Panc1 (cell line): ENCODE measurements around the gene LAMB2. TPM values are rescaled to one million over a fixed set of nuclear protein-coding genes. Genes with fewer than 3 reads are reported as not detected.

Source experiments
- ATAC-seq: fragments of 200-7000 bp; cut with Tn5 transposase; 2 replicates; pipeline ENCODE4 v1.9.1; 2020; ENCODE audit warnings: mild to moderate bottlenecking, moderate library complexity
- BruUV-seq: library from RNA; stranded (reverse); fragments of 400-500 nt; replicated peaks from 2 replicates; lab custom pipeline; 2021; lab: Mats Ljungman, UMichigan
- CTCF ChIA-PET: fragments of 300-600 bp; sonication (Branson Sonifier 250); formaldehyde crosslinking; loops from one replicate; lab custom pipeline; 2022; ENCODE audit warnings: antibody characterized with exemption; lab: Charles Lee
- POLR2A ChIA-PET: fragments of 300-600 bp; sonication (Branson Sonifier 250); formaldehyde crosslinking; loops from one replicate; lab custom pipeline; 2022; ENCODE audit warnings: antibody characterized with exemption; lab: Charles Lee
- DNase-seq: peaks from one replicate; pipeline ENCODE4 v3.0.0-alpha.2; 2010; ENCODE audit warnings: low read depth, low spot score
- H3K27ac ChIP-seq: 2 replicates; pipeline ENCODE4 v1.5.1; 2011; ENCODE audit warnings: mild to moderate bottlenecking, low read length, inconsistent platforms
- H3K27me3 ChIP-seq: fragments of 200-500 bp; sonication (Bioruptor generic); 2 replicates; pipeline ENCODE4 v1.6.0; 2014; ENCODE audit warnings: low read length, inconsistent platforms; ENCODE audit not compliant: control insufficient read depth, insufficient read depth
- H3K36me3 ChIP-seq: fragments of 200-500 bp; sonication (Bioruptor generic); 2 replicates; pipeline ENCODE4 v1.5.1; 2014; ENCODE audit warnings: inconsistent platforms, mild to moderate bottlenecking, low read length, moderate library complexity; ENCODE audit not compliant: control insufficient read depth, insufficient read depth
- H3K4me1 ChIP-seq: 2 replicates; pipeline ENCODE4 v1.5.1; 2011; ENCODE audit warnings: inconsistent platforms, mild to moderate bottlenecking, low read length, moderate library complexity; ENCODE audit not compliant: control insufficient read depth, insufficient read depth
- H3K4me3 ChIP-seq, 2 experiments: 2 replicates each; pipeline ENCODE4 v1.5.1; 2011 to 2012; ENCODE audit warnings: low read depth in 2 of 2, low read length in 2 of 2, mild to moderate bottlenecking in 2 of 2, inconsistent platforms in 1 of 2, moderate library complexity in 1 of 2
- H3K9me3 ChIP-seq: fragments of 200-500 bp; sonication (Bioruptor generic); 2 replicates; pipeline ENCODE4 v1.5.1; 2014; ENCODE audit warnings: low read depth, mild to moderate bottlenecking, inconsistent platforms, low read length, moderate library complexity; ENCODE audit not compliant: control insufficient read depth, insufficient read depth
- CTCF ChIP-seq: fragments of 450-650 bp; IDR thresholded peaks from 2 replicates; pipeline ENCODE4 v1.5.1; 2017; ENCODE audit warnings: mild to moderate bottlenecking
- POLR2AphosphoS5 ChIP-seq: IDR thresholded peaks from 2 replicates; pipeline ENCODE4 v1.6.1; 2012; ENCODE audit warnings: mild to moderate bottlenecking, low read depth, low read length, moderate library complexity
- REST ChIP-seq, 2 experiments: IDR thresholded peaks; 2 replicates each; pipeline ENCODE4 v1.6.1; 2011 to 2012; ENCODE audit warnings: low read depth in 2 of 2, control low read depth in 1 of 2, low read length in 1 of 2, mild to moderate bottlenecking in 1 of 2, moderate library complexity in 1 of 2; ENCODE audit not compliant: insufficient read depth in 1 of 2
- SIN3A ChIP-seq: IDR thresholded peaks from 2 replicates; pipeline ENCODE4 v1.6.1; 2012; ENCODE audit warnings: low read depth, mild to moderate bottlenecking, low read length, moderate library complexity, borderline replicate concordance; ENCODE audit not compliant: insufficient read depth
- TCF7L2 ChIP-seq: IDR thresholded peaks from 2 replicates; pipeline ENCODE4 v1.6.1; 2011; ENCODE audit warnings: mild to moderate bottlenecking, low read depth, low read length, inconsistent platforms
- in situ Hi-C: cut with HindIII; loops from 2 replicates; pipeline ENCODE4 v1.10.0; 2016; ENCODE audit warnings: low sequenced_read_pairs, low pct_unique_long_range_greater_than_20kb
- intact Hi-C: fragments of 100-400 bp; cut with micrococcal nuclease; formaldehyde crosslinking; loops from one replicate; pipeline ENCODE4 v1.10.0; 2022; ENCODE audit not compliant: unreplicated experiment
- total RNA-seq: library from RNA; stranded (reverse); gene quantifications from one replicate; pipeline ENCODE4 v1.2.1, GENCODE V29; 2021; ENCODE audit not compliant: unreplicated experiment

Gene LAMB2
- total RNA-seq, 1 experiment from 2014 or later, result 189 TPM

GRCh38 chr3:49076646-49077045 is 56.2 kb downstream of the LAMB2 start:
- Histone ChIP-seq H3K4me1 (no peaks in the 10 kb centered on the region), H3K4me3 (no peak overlapping the region), H3K36me3 (peaks cover 17% of the 10 kb centered on the region), H3K9me3 (no peaks in the 10 kb centered on the region), H3K27me3 (no peaks in the 10 kb centered on the region), H3K27ac (no peak overlapping the region)
- intact Hi-C loops (no loop called here), in situ Hi-C loops (no loop called here)
- ChIA-PET POLR2A (no interaction called here), CTCF (no interaction called here)
- TF ChIP-seq TCF7L2, result no peak
- no peak for TF ChIP-seq REST (IDR thresholded peaks at IDR 0.05; ENCODE audit: insufficient read depth in 1 of 2, low read depth in 2 of 2, low read length in 1 of 2)
- TF ChIP-seq SIN3A, result no peak
- TF ChIP-seq POLR2AphosphoS5, result no peak
- TF ChIP-seq CTCF, result no peak
- no peak for DNase-seq
- TSS peak; percentile 55 for BruUV-seq
- ATAC-seq, result peak; percentile 48; the same call in 1 of the 2 replicates

- ChIA-PET CTCF (no interaction called here), POLR2A (no interaction called here)
- intact Hi-C loops, result no loop called here
- DNase-seq, result no peak
- Histone ChIP-seq H3K27me3 (no peaks in the 10 kb centered on the region), H3K27ac (no peak overlapping the region), H3K9me3 (no peaks in the 10 kb centered on the region), H3K36me3 (peaks cover 17% of the 10 kb centered on the region), H3K4me1 (no peaks in the 10 kb centered on the region), H3K4me3 (no peak overlapping the region)
- no TSS peak for BruUV-seq
- ATAC-seq, result no peak
- TF ChIP-seq TCF7L2 (no peak), REST (IDR thresholded peaks at IDR 0.05; ENCODE audit: insufficient read depth in 1 of 2, low read depth in 2 of 2, low read length in 1 of 2) (no peak), CTCF (no peak), SIN3A (no peak), POLR2AphosphoS5 (no peak)
- in situ Hi-C loops, result no loop called here
These were observed 56.7 kb downstream of the LAMB2 start for GRCh38 chr3:49076116-49076515.
